Endothelial cell of hepatic sinusoid (primary cell): Measurements from ENCODE around the gene RPS6KA2.

ENCODE experiments used
- in situ Hi-C: cut with HindIII; loops from 2 replicates; pipeline ENCODE4 v1.10.0; 2017; ENCODE audit warnings: low sequenced_read_pairs

RPS6KA2 gene

DNA sequence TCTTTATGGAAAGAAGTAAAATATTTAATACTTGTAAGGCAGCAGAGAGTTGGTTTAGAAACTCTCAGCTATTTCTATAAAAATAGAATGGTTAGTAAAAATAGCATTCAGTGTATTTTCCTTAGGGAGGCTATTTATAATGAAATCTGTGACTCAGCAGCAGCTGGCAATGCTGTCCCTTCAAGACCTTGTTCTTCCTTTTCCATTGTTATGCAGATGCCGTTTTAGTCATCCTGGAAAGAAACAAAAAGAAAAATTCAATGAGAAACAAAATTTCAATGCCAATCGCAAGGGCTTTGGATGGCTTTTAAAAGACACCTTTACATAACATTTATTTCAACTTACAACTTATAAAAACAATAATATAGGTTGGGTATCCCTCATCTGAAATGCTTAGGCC is 261.8 kb downstream of the RPS6KA2 start:
- in situ Hi-C loops: no loop called here

DNA sequence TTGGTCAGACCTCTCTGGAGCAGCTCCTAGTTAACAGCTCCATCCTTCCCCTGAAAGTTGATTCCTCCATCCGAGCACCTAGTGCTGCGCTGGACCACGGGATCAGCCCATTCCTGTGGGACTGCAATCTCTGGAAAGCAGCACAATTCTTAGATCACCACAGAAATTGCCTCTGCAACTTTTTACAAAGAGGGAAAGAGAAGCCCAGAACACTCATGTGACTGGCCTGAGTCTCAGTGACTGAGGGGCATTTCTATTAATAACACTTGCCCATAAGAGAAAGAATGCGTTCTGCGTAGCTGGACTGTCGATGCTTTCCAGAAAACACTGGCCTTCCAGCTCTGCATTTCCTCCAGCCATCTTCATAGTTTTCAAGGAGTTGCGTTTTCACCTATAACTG is 262.6 kb downstream of the RPS6KA2 start:
- in situ Hi-C loops: loop anchor here (5.0 kb wide), 1 partner anchor 52 kb away; no protein-coding TSS in a partner anchor

DNA sequence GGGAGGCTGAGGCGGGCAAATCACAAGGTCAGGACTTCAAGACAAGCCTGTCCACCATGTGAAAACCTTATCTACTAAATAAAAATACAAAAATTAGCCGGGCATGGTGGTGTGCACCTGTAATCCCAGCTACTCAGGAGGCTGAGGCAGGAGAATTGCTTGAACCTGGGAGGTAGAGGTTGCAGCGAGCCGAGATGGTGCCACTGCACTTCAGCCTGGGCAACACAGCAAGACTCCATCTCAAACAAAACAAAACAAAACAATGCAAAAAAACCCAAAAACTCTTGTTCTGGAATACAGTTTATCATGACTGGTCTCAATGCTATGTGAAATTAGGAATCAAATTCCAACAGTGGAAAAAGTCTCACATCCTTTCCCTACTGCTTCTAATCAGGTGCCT is 264.6 kb downstream of the RPS6KA2 start:
- in situ Hi-C loops: loop anchor here (5.0 kb wide), 1 partner anchor 50 kb away; no protein-coding TSS in a partner anchor

- in situ Hi-C loops: loop anchor here (5.0 kb wide), 1 partner anchor 49 kb away; no protein-coding TSS in a partner anchor
Measured at GRCh38 chr6:166361077-166361429, 266.0 kb downstream of the RPS6KA2 start.

DNA sequence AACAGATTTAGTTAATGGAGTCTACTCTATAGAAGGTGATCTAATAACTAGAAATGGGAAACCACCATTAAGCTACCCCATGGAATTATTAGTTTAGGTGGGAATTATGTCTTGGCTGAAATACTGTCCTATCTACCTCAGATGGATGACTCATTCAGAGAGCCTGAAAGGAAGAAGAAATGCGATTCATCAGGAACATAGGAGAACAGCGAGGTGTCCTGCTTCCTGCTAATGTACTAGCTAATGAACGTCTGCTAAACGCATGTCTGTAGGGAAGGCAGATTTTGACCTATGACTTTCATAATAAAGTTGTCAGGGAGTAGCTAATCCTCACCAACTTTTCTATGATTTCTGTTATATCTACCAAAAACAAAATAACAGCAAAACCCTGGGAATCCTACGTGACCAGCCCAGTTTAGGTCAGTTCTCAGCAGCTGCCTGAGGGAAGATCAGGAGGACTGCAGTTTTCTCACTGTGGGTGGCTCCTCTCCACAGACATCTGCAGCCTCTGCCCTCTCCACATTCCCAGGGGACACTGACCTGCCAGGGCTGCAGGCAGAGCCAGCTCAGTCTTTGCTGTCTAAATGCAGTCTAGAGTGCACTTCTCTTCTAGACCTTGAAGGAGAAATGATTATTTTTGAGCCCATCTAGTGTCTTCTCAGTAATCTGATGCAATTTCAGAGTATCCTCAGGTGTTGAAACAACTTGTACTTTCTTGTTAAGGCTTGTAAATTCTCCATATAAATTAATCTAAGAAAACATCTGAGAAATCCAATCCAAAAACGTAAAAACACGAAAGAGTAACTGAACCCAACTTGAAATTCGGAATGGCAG is 266.6 kb downstream of the RPS6KA2 start:
- in situ Hi-C loops: loop anchor here (5.0 kb wide), 1 partner anchor 48 kb away; no protein-coding TSS in a partner anchor
